CD4-positive, CD25-positive, alpha-beta regulatory T cell (primary cell): ENCODE measurements around the gene HK1. TPM values are rescaled to one million over a fixed set of nuclear protein-coding genes. Genes with fewer than 3 reads are reported as not detected.
A peak's percentile ranks its signal among the peaks of the same experiment; 100 is the strongest.
"Not testable (repeated sequence)": the region's sequence is repeated elsewhere in the genome, so short reads cannot be mapped to it uniquely, and the experiment has no call there.

ENCODE experiments used
- ATAC-seq, 2 donors: fragments of 150-1000 bp; cut with Tn5 transposase; one replicate each; pipeline ENCODE4 v1.10.0; 2021; ENCODE audit warnings: low read depth in 2 of 2, moderate number of reproducible peaks in 2 of 2, moderate library complexity in 1 of 2
- DNase-seq, 3 donors: peaks; one replicate each; pipeline versions ENCODE4 v3.0.0 to v3.0.0-alpha.2; 2012 to 2022; ENCODE audit warnings: mixed read lengths in 1 of 3
- H3K27ac ChIP-seq: one replicate; pipeline ENCODE4 v1.7.0; 2013; ENCODE audit warnings: mild to moderate bottlenecking, low read length; ENCODE audit not compliant: insufficient read depth, poor library complexity, severe bottlenecking
- H3K27me3 ChIP-seq: one replicate; pipeline ENCODE4 v1.7.0; 2013; ENCODE audit warnings: low read length; ENCODE audit not compliant: control insufficient read depth, insufficient read depth
- H3K36me3 ChIP-seq: one replicate; pipeline ENCODE4 v1.7.0; 2013; ENCODE audit warnings: mild to moderate bottlenecking, low read length, moderate library complexity; ENCODE audit not compliant: control insufficient read depth, insufficient read depth
- H3K4me1 ChIP-seq: 2 replicates; pipeline ENCODE4 v1.7.0; 2013; ENCODE audit warnings: mild to moderate bottlenecking, low read length; ENCODE audit not compliant: insufficient read depth, control insufficient read depth, poor library complexity, severe bottlenecking
- H3K4me3 ChIP-seq: one replicate; pipeline ENCODE4 v1.7.0; 2013; ENCODE audit warnings: low read depth, mild to moderate bottlenecking, low read length, moderate library complexity
- H3K9me3 ChIP-seq, 2 experiments: 1 replicate in 1 of 2; 2 replicates in 1 of 2; pipeline ENCODE4 v1.7.0; 2013; ENCODE audit warnings: low read length in 2 of 2, mild to moderate bottlenecking in 1 of 2, moderate library complexity in 1 of 2; ENCODE audit not compliant: control insufficient read depth in 2 of 2
- H3K27ac Mint-ChIP-seq, 3 donors: one replicate each; pipeline ENCODE4 v1.8.0; 2020 to 2022; ENCODE audit warnings: mild to moderate bottlenecking in 3 of 3, mixed read lengths in 3 of 3, moderate library complexity in 2 of 3
- H3K27me3 Mint-ChIP-seq: one replicate; pipeline ENCODE4 v1.8.0; 2022; ENCODE audit warnings: mild to moderate bottlenecking, mixed read lengths
- H3K36me3 Mint-ChIP-seq: one replicate; pipeline ENCODE4 v1.8.0; 2020; ENCODE audit warnings: mixed read lengths
- H3K4me1 Mint-ChIP-seq, 4 donors: one replicate each; pipeline ENCODE4 v1.8.0; 2020 to 2022; ENCODE audit warnings: mixed read lengths in 4 of 4, mild to moderate bottlenecking in 1 of 4
- H3K4me3 Mint-ChIP-seq, 4 donors: one replicate each; pipeline ENCODE4 v1.8.0; 2020 to 2022; ENCODE audit warnings: mild to moderate bottlenecking in 4 of 4, mixed read lengths in 4 of 4, moderate library complexity in 3 of 4
- H3K9me3 Mint-ChIP-seq, 7 donors: one replicate each; pipeline ENCODE4 v1.8.0; 2020 to 2022; ENCODE audit warnings: mixed read lengths in 7 of 7, mild to moderate bottlenecking in 3 of 7, moderate library complexity in 2 of 7
- polyA plus RNA-seq, 4 donors: library from polyadenylated mRNA; unstranded; fragments of 300-500 nt; fragmentation: Illumina TruSeq; gene quantifications; one replicate each; pipeline ENCODE4 v1.2.3, GENCODE V29; 2021
- total RNA-seq: library from RNA; stranded (reverse); gene quantifications from one replicate; pipeline ENCODE4 v1.2.3, GENCODE V29; 2022

The HK1 gene
- total and polyA plus RNA-seq, 5 donors from 2014 or later = 86.4 to 115 (median 102) TPM

DNA sequence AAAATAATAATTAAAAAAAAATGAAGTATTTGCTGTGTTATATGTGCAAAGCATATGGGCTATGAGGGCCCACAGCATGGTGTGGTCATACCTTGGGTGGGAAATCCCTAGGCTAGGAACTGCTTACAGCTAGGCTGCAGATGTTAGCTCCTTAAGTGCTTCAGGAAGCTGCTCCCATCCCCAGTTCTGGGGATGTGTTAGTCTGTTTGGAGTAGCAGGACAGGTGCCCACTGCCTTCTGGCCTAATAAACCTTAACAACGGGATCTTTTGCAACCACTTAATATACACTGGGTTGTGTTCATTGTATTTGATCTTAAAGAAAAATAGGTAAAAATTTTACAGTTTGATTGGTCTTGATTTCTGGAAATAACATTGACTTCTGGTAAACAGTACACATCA is 46.3 kb downstream of the HK1 start:
- Histone ChIP-seq H3K27me3 (no peaks in the 10 kb centered on the region), H3K27ac (no peak overlapping the region), H3K36me3 (peaks cover 2% of the 10 kb centered on the region), H3K4me1 (peaks cover 58% of the 10 kb centered on the region), H3K4me3 (no peak overlapping the region), H3K9me3 (no peaks in the 10 kb centered on the region)
- H3K4me3 Mint-ChIP-seq = peak overlapping the region in 1 of 4 donors; percentile 58
- peak overlapping the region in 2 of 3 donors; percentile 71 to 82 for H3K27ac Mint-ChIP-seq
- peaks cover 40 to 93% (median 50%) of the 10 kb centered on the region in 4 donors for H3K4me1 Mint-ChIP-seq
- H3K9me3 Mint-ChIP-seq = no peaks in the 10 kb centered on the region
- no peaks in the 10 kb centered on the region for H3K36me3 Mint-ChIP-seq
- DNase-seq (no peak), ATAC-seq (no peak)
- no peaks in the 10 kb centered on the region for H3K27me3 Mint-ChIP-seq

DNA sequence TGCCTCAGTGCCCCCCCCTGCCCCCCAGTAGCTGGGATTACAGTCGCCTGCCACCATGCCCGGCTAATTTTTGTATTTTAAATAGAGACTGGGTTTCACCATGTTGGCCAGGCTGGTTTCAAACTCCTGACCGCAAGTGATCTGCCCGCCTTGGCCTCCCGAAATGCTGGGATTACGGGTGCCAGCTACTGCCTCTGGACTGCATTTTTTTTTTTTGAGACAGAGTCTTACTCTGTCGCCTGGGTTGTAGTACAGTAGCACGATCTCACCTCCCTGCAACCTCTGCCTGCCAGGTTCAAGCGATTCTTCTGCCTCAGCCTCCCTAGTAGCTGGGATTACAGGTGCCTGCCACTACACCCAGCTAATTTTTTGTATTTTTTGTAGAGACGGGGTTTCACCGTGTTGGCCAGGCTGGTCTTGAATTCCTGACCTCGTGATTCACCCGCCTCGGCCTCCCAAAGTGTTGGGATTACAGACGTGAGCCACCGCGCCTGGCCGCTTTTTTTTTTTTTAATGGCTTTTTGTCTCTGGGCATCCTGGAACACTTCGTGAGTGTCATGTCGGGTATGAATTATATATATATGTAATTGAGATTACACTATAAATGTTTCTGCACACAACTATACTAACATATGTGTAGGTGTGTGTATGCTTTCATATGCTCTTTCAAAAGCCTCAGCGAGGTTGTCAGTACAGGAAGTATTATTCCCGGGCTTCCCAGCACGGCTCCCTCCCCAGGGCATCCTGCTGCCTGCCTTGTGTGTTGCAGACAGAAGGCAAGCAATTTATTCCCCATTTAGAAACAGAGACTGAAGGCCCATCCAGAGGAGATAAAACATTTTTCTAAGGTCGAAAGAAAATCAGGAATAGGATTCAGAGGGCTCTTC is 47.6 kb downstream of the HK1 start:
- Mint-ChIP-seq H3K4me1 (peaks cover 39 to 92% (median 54%) of the 10 kb centered on the region in 4 donors), H3K27ac (peak overlapping the region in 2 of 3 donors; percentile 88 to 90), H3K4me3 (peak overlapping the region in 3 of 4 donors; percentile 13 to 71 (median 69))
- H3K4me1 ChIP-seq = peaks cover 45% of the 10 kb centered on the region
- DNase-seq, H3K9me3 Mint-ChIP-seq, H3K9me3 ChIP-seq, H3K27me3 ChIP-seq, H3K4me3 ChIP-seq, H3K27me3 Mint-ChIP-seq, ATAC-seq, H3K36me3 Mint-ChIP-seq: not testable (repeated sequence)
- H3K36me3 ChIP-seq = peaks cover 13% of the 10 kb centered on the region
- peak overlapping the region; percentile 29 for H3K27ac ChIP-seq

DNA sequence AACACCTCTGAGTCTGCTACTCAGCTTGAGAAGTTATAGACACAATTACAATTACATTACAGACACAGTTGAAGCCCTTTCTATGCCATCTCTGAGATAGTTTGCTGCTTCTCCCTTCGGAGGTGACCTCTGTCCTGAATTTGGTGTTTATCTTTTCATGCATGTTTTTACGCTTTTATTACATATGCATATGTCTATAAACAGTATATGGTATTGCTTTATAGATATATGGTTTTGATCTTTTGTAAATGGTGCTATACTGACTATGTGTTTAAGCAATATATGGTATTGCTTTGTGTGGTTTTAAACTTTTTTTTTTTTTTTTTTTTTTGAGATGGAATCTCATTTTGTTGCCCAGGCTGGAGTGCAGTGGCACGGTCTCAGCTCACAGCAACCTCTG is 48.4 kb downstream of the HK1 start:
- DNase-seq = no peak
- no peaks in the 10 kb centered on the region for H3K27me3 ChIP-seq
- no peak for ATAC-seq
- H3K36me3 ChIP-seq = peaks cover 13% of the 10 kb centered on the region
- H3K4me1 ChIP-seq = peaks cover 37% of the 10 kb centered on the region
- Mint-ChIP-seq H3K4me1 (peaks cover 36 to 92% (median 48%) of the 10 kb centered on the region in 4 donors), H3K9me3 (no peaks in the 10 kb centered on the region), H3K27ac (peak overlapping the region in 1 of 3 donors; percentile 90), H3K4me3 (peak overlapping the region in 1 of 4 donors; percentile 13), H3K27me3 (no peaks in the 10 kb centered on the region), H3K36me3 (peaks cover 5% of the 10 kb centered on the region)
- H3K27ac ChIP-seq = peak overlapping the region; percentile 29
- H3K4me3 ChIP-seq = no peak overlapping the region
- no peaks in the 10 kb centered on the region for H3K9me3 ChIP-seq

DNA sequence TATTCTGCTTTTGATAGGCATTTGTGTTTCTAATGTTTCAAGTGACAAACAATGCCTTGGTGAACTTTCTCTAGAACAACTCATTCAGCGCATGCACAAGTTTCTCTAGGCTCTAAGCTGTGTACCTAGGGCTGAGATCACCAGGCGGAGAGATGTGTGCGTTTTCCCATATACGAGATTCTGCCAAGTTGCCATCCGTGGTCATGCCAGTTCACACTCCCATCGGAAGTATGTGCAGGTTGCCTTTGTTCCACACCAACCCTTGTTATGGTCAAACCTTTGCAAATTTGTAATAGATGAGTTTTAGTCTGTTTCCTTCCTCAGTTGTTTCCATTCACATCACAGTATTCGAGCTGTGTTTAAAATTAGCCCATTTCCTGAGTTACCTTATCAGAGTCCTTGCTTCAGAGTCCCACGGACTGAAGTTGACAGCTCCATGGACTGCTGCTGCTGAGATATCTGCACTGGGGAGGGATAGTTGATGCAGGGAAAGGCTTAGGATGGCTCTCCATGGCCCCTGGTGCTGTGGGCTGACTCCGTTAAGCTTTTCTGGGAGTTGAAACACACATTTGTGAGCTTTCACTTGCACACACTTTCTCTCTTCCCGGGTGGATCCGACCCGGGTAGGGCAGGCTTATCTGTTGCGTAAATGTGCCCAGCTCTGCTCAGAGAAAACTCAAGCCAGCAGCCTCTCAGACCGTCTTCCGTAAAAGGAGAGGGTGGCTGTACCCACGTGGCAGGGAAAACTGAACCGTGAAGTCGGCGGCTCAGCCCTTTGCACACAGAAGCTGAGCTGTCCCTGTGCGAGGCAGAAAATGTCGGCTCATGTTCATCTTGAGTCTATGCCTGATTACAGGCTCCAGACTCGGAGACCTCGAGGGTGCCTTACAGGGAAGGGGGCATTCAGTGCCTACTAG is 49.4 kb downstream of the HK1 start:
- Mint-ChIP-seq H3K4me1 (peaks cover 36 to 92% (median 46%) of the 10 kb centered on the region in 4 donors), H3K9me3 (no peaks in the 10 kb centered on the region), H3K27me3 (no peaks in the 10 kb centered on the region), H3K36me3 (peaks cover 8% of the 10 kb centered on the region), H3K27ac (peak overlapping the region; percentile 86 to 90 (median 90)), H3K4me3 (peak overlapping the region; percentile 70 to 86 (median 78))
- H3K27me3 ChIP-seq = no peaks in the 10 kb centered on the region
- H3K36me3 ChIP-seq = peaks cover 15% of the 10 kb centered on the region
- DNase-seq = peak in 2 of 3 donors; percentile 17 to 33
- no peaks in the 10 kb centered on the region for H3K9me3 ChIP-seq
- peaks cover 36% of the 10 kb centered on the region for H3K4me1 ChIP-seq
- peak; percentile 55 to 62 for ATAC-seq
- peak overlapping the region; percentile 62 for H3K27ac ChIP-seq
- H3K4me3 ChIP-seq = peak overlapping the region; percentile 76

- Histone ChIP-seq H3K27ac (peak overlapping the region; percentile 62), H3K36me3 (peaks cover 20% of the 10 kb centered on the region), H3K9me3 (no peaks in the 10 kb centered on the region), H3K27me3 (no peaks in the 10 kb centered on the region), H3K4me1 (peaks cover 39% of the 10 kb centered on the region), H3K4me3 (peak overlapping the region; percentile 76)
- Mint-ChIP-seq H3K4me3 (peak overlapping the region; percentile 70 to 86 (median 78)), H3K27ac (peak overlapping the region; percentile 69 to 90 (median 86)), H3K36me3 (peaks cover 8% of the 10 kb centered on the region), H3K4me1 (peaks cover 40 to 90% (median 48%) of the 10 kb centered on the region in 4 donors), H3K27me3 (no peaks in the 10 kb centered on the region), H3K9me3 (no peaks in the 10 kb centered on the region)
- no peak for DNase-seq
- ATAC-seq = peak; percentile 19 to 25
Observed at GRCh38 chr10:69328380-69328735, 50.1 kb downstream of the HK1 start.

GRCh38 chr10:69328888-69329287 is 50.6 kb downstream of the HK1 start:
- not testable (repeated sequence) for H3K36me3 Mint-ChIP-seq, H3K9me3 Mint-ChIP-seq, H3K9me3 ChIP-seq, H3K27me3 Mint-ChIP-seq, H3K4me3 ChIP-seq, DNase-seq, H3K27ac ChIP-seq, H3K27me3 ChIP-seq, ATAC-seq
- H3K4me3 Mint-ChIP-seq = peak overlapping the region; percentile 70 to 86 (median 77)
- H3K27ac Mint-ChIP-seq = peak overlapping the region; percentile 76 to 90 (median 87)
- H3K4me1 Mint-ChIP-seq = peaks cover 37 to 85% (median 47%) of the 10 kb centered on the region in 4 donors
- H3K4me1 ChIP-seq = peaks cover 39% of the 10 kb centered on the region
- peaks cover 20% of the 10 kb centered on the region for H3K36me3 ChIP-seq

DNA sequence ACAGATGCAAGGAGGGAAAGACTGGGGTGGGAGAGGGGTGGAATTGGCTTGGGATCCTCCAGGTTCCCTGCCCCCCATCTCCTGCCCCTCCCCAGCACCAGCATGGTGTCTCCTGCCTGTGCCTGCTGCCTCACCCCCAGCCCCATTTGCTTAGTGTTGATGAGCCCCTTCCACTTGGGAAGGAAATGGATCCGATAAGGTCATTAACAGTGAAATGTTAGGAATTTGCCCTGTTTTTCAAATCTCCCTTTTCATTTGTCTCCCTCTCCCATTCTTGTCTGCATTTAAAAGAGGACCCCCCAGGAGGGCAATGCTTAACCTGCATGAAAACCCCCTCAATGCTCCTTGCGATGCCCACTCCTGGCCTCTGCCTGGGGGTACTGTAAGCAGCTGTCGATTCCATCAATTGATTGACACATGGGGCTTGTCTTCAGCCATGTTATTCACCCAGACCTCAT is 51.5 kb downstream of the HK1 start:
- peak overlapping the region in 1 of 4 donors; percentile 21 for H3K4me3 Mint-ChIP-seq
- H3K9me3 Mint-ChIP-seq = no peaks in the 10 kb centered on the region
- no peak overlapping the region for H3K4me3 ChIP-seq
- peaks cover 20% of the 10 kb centered on the region for H3K36me3 ChIP-seq
- no peak overlapping the region for H3K27ac ChIP-seq
- peaks cover 8% of the 10 kb centered on the region for H3K36me3 Mint-ChIP-seq
- peaks cover 41% of the 10 kb centered on the region for H3K4me1 ChIP-seq
- H3K27me3 ChIP-seq = no peaks in the 10 kb centered on the region
- H3K4me1 Mint-ChIP-seq = peaks cover 39 to 85% (median 48%) of the 10 kb centered on the region in 4 donors
- H3K27ac Mint-ChIP-seq = peak overlapping the region in 1 of 3 donors; percentile 90
- DNase-seq (no peak), ATAC-seq (no peak)
- no peaks in the 10 kb centered on the region for H3K27me3 Mint-ChIP-seq
- no peaks in the 10 kb centered on the region for H3K9me3 ChIP-seq
